ENCODE measurements around the gene SLIT3.
"Not testable (repeated sequence)": the region's sequence is repeated elsewhere in the genome, so short reads cannot be mapped to it uniquely, and the experiment has no call there.

The SLIT3 gene

GRCh38 chr5:168654211-168654721 is 646.7 kb downstream of the SLIT3 start:
- no peak for DNase-seq

GRCh38 chr5:168653626-168654025 is 647.3 kb downstream of the SLIT3 start:
- DNase-seq = no peak

GRCh38 chr5:168651648-168652047 is 649.3 kb downstream of the SLIT3 start:
- DNase-seq = no peak

GRCh38 chr5:168649306-168649705 is 651.6 kb downstream of the SLIT3 start:
- DNase-seq = no peak

GRCh38 chr5:168648576-168648975 is 652.4 kb downstream of the SLIT3 start:
- no peak for DNase-seq

- no peak for DNase-seq
Measured at GRCh38 chr5:168648016-168648415, 652.9 kb downstream of the SLIT3 start.

- DNase-seq = no peak
Measured at GRCh38 chr5:168647083-168647482, 653.9 kb downstream of the SLIT3 start.

- no peak for DNase-seq
Measured at GRCh38 chr5:168646335-168646734, 654.6 kb downstream of the SLIT3 start.

- no peak for DNase-seq
Measured at GRCh38 chr5:168645195-168645594, 655.7 kb downstream of the SLIT3 start.

GRCh38 chr5:168642019-168642418 is 658.9 kb downstream of the SLIT3 start:
- DNase-seq = no peak

GRCh38 chr5:168638846-168639245 is 662.1 kb downstream of the SLIT3 start:
- not testable (repeated sequence) for DNase-seq

GRCh38 chr5:168637793-168638192 is 663.1 kb downstream of the SLIT3 start:
- DNase-seq = no peak

- DNase-seq = no peak
Measured at GRCh38 chr5:168637281-168637680, 663.7 kb downstream of the SLIT3 start.

GRCh38 chr5:168630958-168631357 is 670.0 kb downstream of the SLIT3 start:
- not testable (repeated sequence) for DNase-seq

- DNase-seq = no peak
Measured at GRCh38 chr5:168624850-168625364, 676.0 kb downstream of the SLIT3 start.

- DNase-seq = no peak
Measured at GRCh38 chr5:168620807-168621206, 680.1 kb downstream of the SLIT3 start.

GRCh38 chr5:168614661-168615060 is 686.3 kb downstream of the SLIT3 start:
- no peak for DNase-seq

- DNase-seq = no peak
Measured at GRCh38 chr5:168613996-168614395, 686.9 kb downstream of the SLIT3 start.

GRCh38 chr5:168613396-168613795 is 687.5 kb downstream of the SLIT3 start:
- no peak for DNase-seq

GRCh38 chr5:168612996-168613395 is 687.9 kb downstream of the SLIT3 start:
- no peak for DNase-seq

GRCh38 chr5:168612123-168612522 is 688.8 kb downstream of the SLIT3 start:
- DNase-seq = no peak

Measured in activated CD8-positive, alpha-beta memory T cell treated with anti-CD3 and anti-CD28 coated beads for 24 hours (primary cell).